ENCODE results near the gene ERC2.

Gene ERC2

GRCh38 chr3:56055546-56055945, 412.7 kb downstream of the ERC2 start:
- H3K27ac ChIP-seq: no peak overlapping the region
- no peak for TF ChIP-seq ZFX (IDR thresholded peaks at IDR 0.05; ENCODE audit: borderline replicate concordance)
- TF ChIP-seq, protein P1, sequence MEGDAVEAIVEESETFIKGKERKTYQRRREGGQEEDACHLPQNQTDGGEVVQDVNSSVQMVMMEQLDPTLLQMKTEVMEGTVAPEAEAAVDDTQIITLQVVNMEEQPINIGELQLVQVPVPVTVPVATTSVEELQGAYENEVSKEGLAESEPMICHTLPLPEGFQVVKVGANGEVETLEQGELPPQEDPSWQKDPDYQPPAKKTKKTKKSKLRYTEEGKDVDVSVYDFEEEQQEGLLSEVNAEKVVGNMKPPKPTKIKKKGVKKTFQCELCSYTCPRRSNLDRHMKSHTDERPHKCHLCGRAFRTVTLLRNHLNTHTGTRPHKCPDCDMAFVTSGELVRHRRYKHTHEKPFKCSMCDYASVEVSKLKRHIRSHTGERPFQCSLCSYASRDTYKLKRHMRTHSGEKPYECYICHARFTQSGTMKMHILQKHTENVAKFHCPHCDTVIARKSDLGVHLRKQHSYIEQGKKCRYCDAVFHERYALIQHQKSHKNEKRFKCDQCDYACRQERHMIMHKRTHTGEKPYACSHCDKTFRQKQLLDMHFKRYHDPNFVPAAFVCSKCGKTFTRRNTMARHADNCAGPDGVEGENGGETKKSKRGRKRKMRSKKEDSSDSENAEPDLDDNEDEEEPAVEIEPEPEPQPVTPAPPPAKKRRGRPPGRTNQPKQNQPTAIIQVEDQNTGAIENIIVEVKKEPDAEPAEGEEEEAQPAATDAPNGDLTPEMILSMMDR (IDR thresholded peaks at IDR 0.05): no peak

- TF ChIP-seq, protein P1 (IDR thresholded peaks at IDR 0.05): no peak
- no peak for TF ChIP-seq ZFX (IDR thresholded peaks at IDR 0.05; ENCODE audit: borderline replicate concordance)
- H3K27ac ChIP-seq: no peak overlapping the region
These were observed 413.4 kb downstream of the ERC2 start for GRCh38 chr3:56054844-56055243.

- TF ChIP-seq ZFX (IDR thresholded peaks at IDR 0.05; ENCODE audit: borderline replicate concordance): no peak
- TF ChIP-seq, protein P1 (IDR thresholded peaks at IDR 0.05): no peak
- H3K27ac ChIP-seq: no peak overlapping the region
These were observed 414.5 kb downstream of the ERC2 start for GRCh38 chr3:56053727-56054126.

DNA sequence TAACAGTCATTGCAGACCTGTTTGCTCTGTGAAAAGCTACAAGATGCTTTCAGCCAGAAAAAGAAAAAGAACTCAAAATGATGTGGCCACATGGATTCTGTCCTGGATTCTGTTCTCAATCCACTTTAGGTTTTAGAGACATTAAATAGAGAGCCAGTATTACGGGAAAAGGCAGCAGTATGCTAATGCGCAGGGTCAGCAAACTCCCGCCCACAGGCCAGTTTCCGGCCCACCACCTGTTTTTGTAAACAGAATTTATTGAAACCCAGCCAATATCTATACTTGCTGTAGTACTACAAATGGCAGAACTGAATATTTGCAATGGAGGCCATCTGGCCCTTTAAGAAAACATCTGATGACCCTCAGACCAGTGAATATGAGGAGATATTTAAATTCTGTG, 416.1 kb downstream of the ERC2 start:
- H3K27ac ChIP-seq: no peak overlapping the region
- TF ChIP-seq ZFX (IDR thresholded peaks at IDR 0.05; ENCODE audit: borderline replicate concordance): no peak
- TF ChIP-seq, protein P1 (IDR thresholded peaks at IDR 0.05): no peak

- H3K27ac ChIP-seq: no peak overlapping the region
- no peak for TF ChIP-seq ZFX (IDR thresholded peaks at IDR 0.05; ENCODE audit: borderline replicate concordance)
- TF ChIP-seq, protein P1 (IDR thresholded peaks at IDR 0.05): no peak
These were observed 417.2 kb downstream of the ERC2 start for GRCh38 chr3:56051052-56051451.

DNA sequence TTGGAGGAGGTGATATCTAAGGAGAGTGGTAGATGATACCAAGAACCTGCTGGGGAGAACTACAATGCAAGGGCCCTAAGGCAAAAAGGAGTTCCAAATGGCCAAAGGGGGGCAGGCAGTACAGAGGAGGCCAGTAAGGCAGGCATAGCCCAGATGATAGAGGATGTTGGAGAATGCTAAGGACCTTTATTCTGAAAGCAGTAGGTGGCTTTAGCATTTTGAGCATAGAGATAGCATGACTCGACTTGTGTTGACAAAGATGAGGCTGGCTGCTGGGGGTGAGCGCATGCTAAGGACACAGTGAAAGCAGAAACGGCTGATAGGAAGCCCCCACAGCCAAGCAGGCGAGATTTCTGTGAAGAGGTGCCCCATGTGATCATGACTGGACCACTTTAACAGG, 419.3 kb downstream of the ERC2 start:
- H3K27ac ChIP-seq: no peak overlapping the region
- TF ChIP-seq, protein P1 (IDR thresholded peaks at IDR 0.05): no peak
- TF ChIP-seq ZFX (IDR thresholded peaks at IDR 0.05; ENCODE audit: borderline replicate concordance): no peak

- no peak overlapping the region for H3K27ac ChIP-seq
- TF ChIP-seq, protein P1 (IDR thresholded peaks at IDR 0.05): no peak
- no peak for TF ChIP-seq ZFX (IDR thresholded peaks at IDR 0.05; ENCODE audit: borderline replicate concordance)
These were observed 419.9 kb downstream of the ERC2 start for GRCh38 chr3:56048331-56048730.

All from 22Rv1 (cell line).